Epithelial cell of proximal tubule (primary cell): Measurements from ENCODE around the gene MOGAT2. TPM values are rescaled to one million over a fixed set of nuclear protein-coding genes. Genes with fewer than 3 reads are reported as not detected.
"Not testable (repeated sequence)": the region's sequence is repeated elsewhere in the genome, so short reads cannot be mapped to it uniquely, and the experiment has no call there.

Experiments
- DNase-seq: peaks from one replicate; pipeline ENCODE4 v3.0.0-alpha.2; 2011; ENCODE audit warnings: low read depth
- H3K4me3 ChIP-seq: 2 replicates; pipeline ENCODE4 v1.5.1; 2011; ENCODE audit warnings: low read depth, mild to moderate bottlenecking, low read length
- total RNA-seq: library from RNA; depleted of rRNA; stranded (reverse); fragments of >200 nt; gene quantifications from 2 replicates; pipeline ENCODE4 v1.2.3, GENCODE V29; 2015
- TF ChIP-seq, protein P1 (sequence below): conservative IDR thresholded peaks from 2 replicates; pipeline ENCODE4 v1.5.1; 2012; ENCODE audit warnings: low read depth, mild to moderate bottlenecking, low read length

Gene MOGAT2
- total RNA-seq, 1 donor from 2014 or later: not detected

DNA sequence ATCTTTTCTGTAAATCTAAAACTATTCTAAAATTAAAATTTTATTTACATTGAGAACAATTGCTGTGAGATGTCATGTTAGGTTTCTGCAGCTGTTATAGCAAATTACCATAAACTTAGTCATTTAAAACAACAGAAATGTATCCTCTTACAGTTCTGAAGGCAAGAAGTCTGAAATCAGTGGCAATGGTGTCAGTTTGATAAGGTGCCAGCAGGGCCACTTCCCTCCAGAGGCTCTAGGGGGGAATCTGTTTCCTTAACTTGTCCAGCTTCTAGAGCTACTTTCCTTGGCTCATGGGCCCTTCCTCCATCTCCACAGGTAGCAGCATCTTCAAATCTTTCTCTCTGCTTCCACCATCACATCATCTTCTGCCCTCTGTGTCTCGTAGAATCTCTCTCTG lies 23.0 kb downstream of the MOGAT2 start:
- H3K4me3 ChIP-seq: no peak overlapping the region
- DNase-seq: no peak
- TF ChIP-seq, protein P1, sequence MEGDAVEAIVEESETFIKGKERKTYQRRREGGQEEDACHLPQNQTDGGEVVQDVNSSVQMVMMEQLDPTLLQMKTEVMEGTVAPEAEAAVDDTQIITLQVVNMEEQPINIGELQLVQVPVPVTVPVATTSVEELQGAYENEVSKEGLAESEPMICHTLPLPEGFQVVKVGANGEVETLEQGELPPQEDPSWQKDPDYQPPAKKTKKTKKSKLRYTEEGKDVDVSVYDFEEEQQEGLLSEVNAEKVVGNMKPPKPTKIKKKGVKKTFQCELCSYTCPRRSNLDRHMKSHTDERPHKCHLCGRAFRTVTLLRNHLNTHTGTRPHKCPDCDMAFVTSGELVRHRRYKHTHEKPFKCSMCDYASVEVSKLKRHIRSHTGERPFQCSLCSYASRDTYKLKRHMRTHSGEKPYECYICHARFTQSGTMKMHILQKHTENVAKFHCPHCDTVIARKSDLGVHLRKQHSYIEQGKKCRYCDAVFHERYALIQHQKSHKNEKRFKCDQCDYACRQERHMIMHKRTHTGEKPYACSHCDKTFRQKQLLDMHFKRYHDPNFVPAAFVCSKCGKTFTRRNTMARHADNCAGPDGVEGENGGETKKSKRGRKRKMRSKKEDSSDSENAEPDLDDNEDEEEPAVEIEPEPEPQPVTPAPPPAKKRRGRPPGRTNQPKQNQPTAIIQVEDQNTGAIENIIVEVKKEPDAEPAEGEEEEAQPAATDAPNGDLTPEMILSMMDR: peak; percentile 8

DNA sequence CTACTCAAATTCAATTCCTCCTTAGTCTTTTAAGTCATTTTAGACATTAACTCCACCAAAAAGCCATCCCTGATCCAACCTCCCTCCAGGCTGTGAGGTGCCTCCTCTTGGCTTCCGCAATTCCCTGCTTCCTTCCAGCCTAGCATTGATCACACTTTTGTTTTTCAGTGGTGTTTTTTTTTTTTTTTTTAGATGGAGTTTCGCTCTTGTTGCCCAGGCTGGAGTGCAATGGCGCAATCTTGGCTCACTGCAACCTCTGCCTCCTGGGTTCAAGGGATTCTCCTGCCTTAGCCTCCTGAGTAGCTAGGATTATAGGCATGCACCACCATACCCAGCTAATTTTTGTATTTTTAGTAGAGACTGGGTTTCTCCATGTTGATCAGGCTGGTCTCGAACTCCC lies 25.5 kb downstream of the MOGAT2 start:
- DNase-seq, H3K4me3 ChIP-seq: not testable (repeated sequence)

DNA sequence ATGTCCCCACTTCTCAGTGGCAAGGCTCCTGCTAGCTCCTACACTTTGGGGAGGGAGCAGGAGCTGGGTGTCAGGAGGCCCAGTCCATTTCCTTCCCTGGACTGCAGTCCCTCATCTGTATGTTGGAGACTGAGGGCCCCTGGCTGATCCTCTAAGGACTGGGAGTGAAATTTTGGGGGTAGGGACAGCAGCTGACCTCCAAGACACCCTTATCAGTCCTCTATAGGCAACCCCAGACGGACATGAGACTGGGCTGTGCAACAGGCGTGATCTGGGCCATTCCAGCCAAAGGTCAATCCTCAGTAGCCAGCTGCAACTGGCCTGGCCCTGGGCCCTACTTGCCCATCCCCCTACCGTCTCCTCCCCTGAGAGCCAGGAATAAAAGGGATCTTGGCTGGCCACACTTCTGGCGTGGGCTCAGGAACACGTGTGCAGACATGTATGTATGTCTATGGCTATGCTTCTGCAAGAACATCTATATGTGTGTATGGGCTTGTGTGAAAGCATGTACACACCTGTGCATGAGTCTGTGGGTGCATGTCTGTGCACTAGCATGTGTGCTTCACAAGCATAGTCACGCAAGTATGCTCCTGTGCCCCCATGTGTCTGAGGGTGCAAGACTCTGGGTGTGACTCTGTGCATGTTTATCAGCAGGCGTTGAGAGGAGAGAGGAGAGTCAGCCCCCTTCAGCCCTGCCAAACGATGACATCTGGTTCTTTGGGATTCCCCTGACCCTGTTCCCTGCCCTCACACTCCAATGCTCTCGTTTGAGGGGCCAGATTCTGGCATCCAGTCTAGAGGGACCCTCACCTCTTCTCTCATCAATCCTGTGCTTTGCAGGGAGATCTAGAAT lies 26.3 kb downstream of the MOGAT2 start:
- TF ChIP-seq, protein P1: no peak
- no peak overlapping the region for H3K4me3 ChIP-seq
- DNase-seq: no peak

DNA sequence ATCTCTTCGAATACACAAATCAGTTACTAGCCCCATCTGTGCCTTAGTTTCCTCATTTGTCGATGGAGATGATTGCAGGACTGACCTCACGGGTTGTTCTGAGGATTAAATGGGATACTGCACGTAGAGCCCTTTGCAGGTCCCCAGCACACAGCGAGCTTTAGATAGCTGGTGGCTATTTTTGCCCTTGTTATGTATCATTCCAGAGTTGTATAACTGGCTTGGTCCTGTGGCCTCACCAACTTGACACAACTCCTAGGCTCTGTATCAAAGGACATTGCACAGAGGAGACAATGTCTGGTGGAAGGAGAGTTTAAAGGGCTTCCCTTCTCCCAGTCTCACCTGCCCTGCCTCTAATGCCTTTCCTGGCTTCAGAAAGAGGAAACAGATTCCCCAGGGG lies 28.2 kb downstream of the MOGAT2 start:
- TF ChIP-seq, protein P1: no peak
- H3K4me3 ChIP-seq: no peak overlapping the region
- no peak for DNase-seq

DNA sequence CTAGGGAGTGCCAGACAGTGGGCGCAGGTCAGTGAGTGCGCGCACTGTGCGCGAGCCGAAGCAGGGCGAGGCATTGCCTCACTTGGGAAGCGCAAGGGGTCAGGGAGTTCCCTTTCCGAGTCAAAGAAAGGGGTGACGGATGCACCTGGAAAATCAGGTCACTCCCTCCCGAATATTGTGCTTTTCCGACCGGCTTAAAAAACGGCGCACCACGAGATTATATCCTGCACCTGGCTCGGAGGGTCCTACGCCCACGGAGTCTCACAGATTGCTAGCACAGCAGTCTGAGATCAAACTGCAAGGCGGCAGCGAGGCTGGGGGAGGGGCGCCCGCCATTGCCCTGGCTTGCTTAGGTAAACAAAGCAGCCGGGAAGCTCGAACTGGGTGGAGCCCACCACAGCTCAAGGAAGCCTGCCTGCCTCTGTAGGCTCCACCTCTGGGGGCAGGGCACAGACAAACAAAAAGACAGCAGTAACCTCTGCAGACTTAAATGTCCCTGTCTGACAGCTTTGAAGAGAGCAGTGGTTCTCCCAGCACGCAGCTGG lies 31.2 kb downstream of the MOGAT2 start:
- DNase-seq, H3K4me3 ChIP-seq: not testable (repeated sequence)

DNA sequence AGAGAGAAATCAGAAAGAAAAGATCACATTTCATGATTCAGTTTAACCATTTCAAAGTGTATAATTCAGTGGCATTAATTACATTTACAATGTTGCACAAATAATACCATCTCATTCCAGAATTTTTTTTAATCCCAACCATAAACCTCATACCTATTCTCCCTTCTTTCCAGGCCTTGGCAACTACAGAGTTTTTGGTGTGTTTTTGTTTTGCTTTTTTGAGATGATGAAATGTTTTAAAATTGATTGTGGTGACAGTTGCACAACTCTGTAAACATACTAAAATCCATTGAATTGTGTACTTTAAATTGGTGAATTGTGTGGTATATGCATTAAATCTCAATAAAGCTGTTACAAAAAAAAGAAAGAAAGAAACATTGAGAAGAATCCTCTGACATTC lies 37.3 kb downstream of the MOGAT2 start:
- DNase-seq, H3K4me3 ChIP-seq: not testable (repeated sequence)

DNA sequence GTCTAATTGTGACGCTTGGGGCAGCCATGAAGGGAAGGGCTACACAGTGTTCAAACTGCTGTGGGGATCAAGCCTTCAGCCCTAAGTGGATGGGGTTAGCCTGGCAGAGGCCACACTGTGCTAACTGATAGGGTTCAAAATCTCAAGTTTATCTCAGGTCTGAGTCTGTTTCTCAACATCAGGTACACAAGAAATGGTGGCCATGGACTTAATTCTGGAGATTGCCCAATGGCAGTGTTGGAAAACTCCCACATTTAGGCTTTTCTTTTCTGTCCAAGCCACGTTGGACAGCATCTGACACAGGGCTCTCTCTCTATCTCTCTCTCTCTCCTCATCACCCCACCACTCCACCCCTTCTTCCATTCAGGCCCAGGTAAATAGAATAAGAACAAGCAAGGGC lies 40.0 kb downstream of the MOGAT2 start:
- TF ChIP-seq, protein P1: no peak
- no peak for DNase-seq
- H3K4me3 ChIP-seq: no peak overlapping the region

DNA sequence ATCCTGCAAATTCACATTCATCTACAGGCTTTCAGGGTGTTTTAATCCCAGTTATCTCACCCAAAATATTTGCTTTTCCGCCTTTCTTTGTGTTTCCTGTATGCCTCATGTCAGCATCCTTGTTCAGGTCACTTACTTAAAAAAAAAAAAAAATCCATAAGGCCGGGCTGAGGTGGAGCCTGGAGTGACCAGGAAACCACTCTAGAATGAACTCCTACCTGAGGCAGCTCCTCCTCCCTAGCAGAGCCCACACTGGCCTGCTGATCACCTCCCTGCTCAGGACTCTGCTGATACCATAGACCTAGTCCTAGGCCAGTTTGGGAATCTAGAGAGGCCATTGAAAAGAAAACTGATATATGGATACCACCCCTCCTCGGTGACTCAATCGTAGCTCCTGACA lies 42.2 kb downstream of the MOGAT2 start:
- no peak for DNase-seq
- TF ChIP-seq, protein P1: no peak
- no peak overlapping the region for H3K4me3 ChIP-seq
